Nephron progenitor cell (in vitro differentiated cells): ENCODE data around the gene TMUB2.

Experiments used
- DNase-seq: peaks from one replicate; pipeline ENCODE4 v3.0.0; 2021
- H3K27ac Mint-ChIP-seq: 2 replicates; pipeline ENCODE4 v1.8.0; 2021; ENCODE audit warnings: mild to moderate bottlenecking, moderate library complexity, mixed read lengths
- H3K27me3 Mint-ChIP-seq: 2 replicates; pipeline ENCODE4 v1.8.0; 2021; ENCODE audit warnings: mild to moderate bottlenecking, low read depth, mixed read lengths; ENCODE audit not compliant: poor library complexity
- H3K36me3 Mint-ChIP-seq: 2 replicates; pipeline ENCODE4 v1.8.0; 2021; ENCODE audit warnings: low read depth, mixed read lengths
- H3K4me1 Mint-ChIP-seq: 2 replicates; pipeline ENCODE4 v1.8.0; 2021; ENCODE audit warnings: mixed read lengths
- H3K4me3 Mint-ChIP-seq: 2 replicates; pipeline ENCODE4 v1.8.0; 2021; ENCODE audit warnings: mild to moderate bottlenecking, moderate library complexity, mixed read lengths
- H3K9me3 Mint-ChIP-seq: 2 replicates; pipeline ENCODE4 v1.8.0; 2021; ENCODE audit warnings: mild to moderate bottlenecking, moderate library complexity, mixed read lengths
- TF ChIP-seq, protein P1 (sequence below): fragments of 200-600 bp; sonication (generic); IDR thresholded peaks from 2 replicates; pipeline ENCODE4 v1.5.0; 2021; ENCODE audit warnings: antibody characterized with exemption

TMUB2 gene

GRCh38 chr17:44184212-44184810 lies 2.5 kb upstream of the TMUB2 start:
- TF ChIP-seq, protein P1, sequence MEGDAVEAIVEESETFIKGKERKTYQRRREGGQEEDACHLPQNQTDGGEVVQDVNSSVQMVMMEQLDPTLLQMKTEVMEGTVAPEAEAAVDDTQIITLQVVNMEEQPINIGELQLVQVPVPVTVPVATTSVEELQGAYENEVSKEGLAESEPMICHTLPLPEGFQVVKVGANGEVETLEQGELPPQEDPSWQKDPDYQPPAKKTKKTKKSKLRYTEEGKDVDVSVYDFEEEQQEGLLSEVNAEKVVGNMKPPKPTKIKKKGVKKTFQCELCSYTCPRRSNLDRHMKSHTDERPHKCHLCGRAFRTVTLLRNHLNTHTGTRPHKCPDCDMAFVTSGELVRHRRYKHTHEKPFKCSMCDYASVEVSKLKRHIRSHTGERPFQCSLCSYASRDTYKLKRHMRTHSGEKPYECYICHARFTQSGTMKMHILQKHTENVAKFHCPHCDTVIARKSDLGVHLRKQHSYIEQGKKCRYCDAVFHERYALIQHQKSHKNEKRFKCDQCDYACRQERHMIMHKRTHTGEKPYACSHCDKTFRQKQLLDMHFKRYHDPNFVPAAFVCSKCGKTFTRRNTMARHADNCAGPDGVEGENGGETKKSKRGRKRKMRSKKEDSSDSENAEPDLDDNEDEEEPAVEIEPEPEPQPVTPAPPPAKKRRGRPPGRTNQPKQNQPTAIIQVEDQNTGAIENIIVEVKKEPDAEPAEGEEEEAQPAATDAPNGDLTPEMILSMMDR, result no peak
- DNase-seq, result no peak
- no peak overlapping the region for H3K27ac Mint-ChIP-seq
- H3K36me3 Mint-ChIP-seq, result peaks cover 18% of the 10 kb centered on the region
- peaks cover 36% of the 10 kb centered on the region for H3K4me1 Mint-ChIP-seq
- peaks cover 7% of the 10 kb centered on the region for H3K9me3 Mint-ChIP-seq
- H3K27me3 Mint-ChIP-seq, result peaks cover 2% of the 10 kb centered on the region
- H3K4me3 Mint-ChIP-seq, result no peak overlapping the region

GRCh38 chr17:44187131-44187899 lies 543 bp downstream of the TMUB2 start:
- peaks cover 19% of the 10 kb centered on the region for H3K36me3 Mint-ChIP-seq
- H3K9me3 Mint-ChIP-seq, result no peaks in the 10 kb centered on the region
- peaks cover 49% of the 10 kb centered on the region for H3K4me1 Mint-ChIP-seq
- peak overlapping the region; percentile 99 for H3K27ac Mint-ChIP-seq
- no peaks in the 10 kb centered on the region for H3K27me3 Mint-ChIP-seq
- TF ChIP-seq, protein P1, result no peak
- H3K4me3 Mint-ChIP-seq, result peak overlapping the region; percentile 100
- no peak for DNase-seq

DNA sequence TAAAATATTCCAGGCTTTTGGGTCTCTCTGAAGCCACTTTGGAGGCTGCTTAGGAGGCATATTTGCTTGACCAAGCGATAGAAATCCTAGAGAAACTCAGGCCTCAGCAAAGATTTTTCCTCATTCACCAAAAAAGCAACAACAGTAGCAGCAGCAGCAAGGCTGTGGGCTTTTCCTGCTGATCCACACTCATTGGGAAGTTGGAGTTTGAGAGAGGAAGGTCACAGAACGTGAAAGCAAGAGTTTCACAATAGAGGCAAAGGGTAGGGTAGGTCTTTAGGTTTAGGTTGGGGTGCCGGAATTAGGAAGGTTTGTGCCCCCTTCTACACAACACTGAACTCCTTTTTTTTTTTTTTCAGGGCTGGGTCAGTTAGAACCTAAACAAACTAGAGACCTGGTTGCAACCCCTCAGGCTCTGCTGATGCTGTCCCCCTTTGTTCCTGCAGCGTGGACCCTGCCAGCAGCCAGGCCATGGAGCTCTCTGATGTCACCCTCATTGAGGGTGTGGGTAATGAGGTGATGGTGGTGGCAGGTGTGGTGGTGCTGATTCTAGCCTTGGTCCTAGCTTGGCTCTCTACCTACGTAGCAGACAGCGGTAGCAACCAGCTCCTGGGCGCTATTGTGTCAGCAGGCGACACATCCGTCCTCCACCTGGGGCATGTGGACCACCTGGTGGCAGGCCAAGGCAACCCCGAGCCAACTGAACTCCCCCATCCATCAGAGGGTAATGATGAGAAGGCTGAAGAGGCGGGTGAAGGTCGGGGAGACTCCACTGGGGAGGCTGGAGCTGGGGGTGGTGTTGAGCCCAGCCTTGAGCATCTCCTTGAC lies 2.0 kb downstream of the TMUB2 start:
- Mint-ChIP-seq H3K27me3 (no peaks in the 10 kb centered on the region), H3K4me1 (peaks cover 49% of the 10 kb centered on the region), H3K27ac (peak overlapping the region; percentile 51), H3K9me3 (no peaks in the 10 kb centered on the region), H3K4me3 (peak overlapping the region; percentile 100), H3K36me3 (peaks cover 14% of the 10 kb centered on the region)
- DNase-seq, result no peak
- TF ChIP-seq, protein P1, result no peak

GRCh38 chr17:44190481-44190880 lies 3.7 kb downstream of the TMUB2 start:
- H3K9me3 Mint-ChIP-seq, result no peaks in the 10 kb centered on the region
- H3K36me3 Mint-ChIP-seq, result peaks cover 27% of the 10 kb centered on the region
- H3K4me3 Mint-ChIP-seq, result no peak overlapping the region
- H3K4me1 Mint-ChIP-seq, result peaks cover 34% of the 10 kb centered on the region
- peak overlapping the region; percentile 97 for H3K27ac Mint-ChIP-seq
- no peaks in the 10 kb centered on the region for H3K27me3 Mint-ChIP-seq
- TF ChIP-seq, protein P1, result no peak
- DNase-seq, result no peak

DNA sequence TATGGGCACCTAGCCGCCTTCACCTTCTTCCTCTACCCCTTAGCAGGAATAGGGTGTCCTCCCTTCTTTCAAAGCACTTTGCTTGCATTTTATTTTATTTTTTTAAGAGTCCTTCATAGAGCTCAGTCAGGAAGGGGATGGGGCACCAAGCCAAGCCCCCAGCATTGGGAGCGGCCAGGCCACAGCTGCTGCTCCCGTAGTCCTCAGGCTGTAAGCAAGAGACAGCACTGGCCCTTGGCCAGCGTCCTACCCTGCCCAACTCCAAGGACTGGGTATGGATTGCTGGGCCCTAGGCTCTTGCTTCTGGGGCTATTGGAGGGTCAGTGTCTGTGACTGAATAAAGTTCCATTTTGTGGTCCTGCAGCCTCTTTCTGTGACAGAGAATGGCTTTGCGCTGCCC lies 4.6 kb downstream of the TMUB2 start:
- TF ChIP-seq, protein P1, result no peak
- H3K4me3 Mint-ChIP-seq, result no peak overlapping the region
- peak overlapping the region; percentile 97 for H3K27ac Mint-ChIP-seq
- no peak for DNase-seq
- peaks cover 28% of the 10 kb centered on the region for H3K4me1 Mint-ChIP-seq
- no peaks in the 10 kb centered on the region for H3K9me3 Mint-ChIP-seq
- peaks cover 36% of the 10 kb centered on the region for H3K36me3 Mint-ChIP-seq
- no peaks in the 10 kb centered on the region for H3K27me3 Mint-ChIP-seq
